ENCODE data around the gene CEMIP. TPM values are rescaled to one million over a fixed set of nuclear protein-coding genes. Genes with fewer than 3 reads are reported as not detected.

The CEMIP gene
- total and polyA plus RNA-seq, 10 of the 15 experiments (the other 5 are each of a cell fraction or from before 2014, with no cell fraction given), result 0.01 to 0.44 (median 0.16) TPM; not detected in 6

- TF ChIP-seq LARP7 (IDR thresholded peaks at IDR 0.05), result no peak
- no peak for TF ChIP-seq IRF5 (IDR thresholded peaks at IDR 0.05; ENCODE audit: borderline replicate concordance)
- no peak for TF ChIP-seq MXI1 (IDR thresholded peaks at IDR 0.05; ENCODE audit: low read depth, low read length)
- no peak for TF ChIP-seq RB1 (IDR thresholded peaks at IDR 0.05; ENCODE audit: borderline replicate concordance)
- no peak for TF ChIP-seq ZBED1 (IDR thresholded peaks at IDR 0.05; ENCODE audit: borderline replicate concordance)
- TF ChIP-seq RELA (IDR thresholded peaks at IDR 0.05; ENCODE audit: borderline replicate concordance, partially characterized antibody), result no peak
- TF ChIP-seq CEBPZ (IDR thresholded peaks at IDR 0.05; ENCODE audit: low read depth, low read length), result no peak
- no peak for TF ChIP-seq JUND (IDR thresholded peaks at IDR 0.05; ENCODE audit: low read depth, low read length)
- no peak for TF ChIP-seq ZNF207 (IDR thresholded peaks at IDR 0.05; ENCODE audit: borderline replicate concordance)
- TF ChIP-seq CEBPB (IDR thresholded peaks at IDR 0.05; ENCODE audit: borderline replicate concordance in 1 of 2, low read depth in 2 of 2, low read length in 2 of 2), result no peak
- TF ChIP-seq IRF3 (IDR thresholded peaks at IDR 0.05), result no peak
These were observed 115.9 kb downstream of the CEMIP start (continued) for GRCh38 chr15:80895091-80895490.

Data from GM12878 (cell line).